HCT116 (cell line): ENCODE measurements around the gene CRY1. TPM values are rescaled to one million over a fixed set of nuclear protein-coding genes. Genes with fewer than 3 reads are reported as not detected.

Experiments
- ATAC-seq: fragments of 200-7000 bp; cut with Tn5 transposase; 2 replicates; pipeline ENCODE4 v1.9.1; 2020; ENCODE audit warnings: mild to moderate bottlenecking, moderate library complexity
- BruUV-seq: library from RNA; stranded (reverse); fragments of 400-500 nt; replicated peaks from 2 replicates; lab custom pipeline; 2021; lab: Mats Ljungman, UMichigan
- CTCF ChIA-PET: fragments of 300-600 bp; sonication (Branson Sonifier 250); formaldehyde crosslinking; loops from one replicate; lab custom pipeline; 2021; ENCODE audit warnings: antibody characterized with exemption; lab: Charles Lee
- POLR2A ChIA-PET: fragments of 300-600, 350-600 bp; sonication (Branson Sonifier 250); formaldehyde crosslinking; loops from one replicate; lab custom pipeline; 2021; ENCODE audit warnings: antibody characterized with exemption; lab: Charles Lee
- RAD21 ChIA-PET, 2 experiments: fragments of 300-600 bp; sonication (Branson Sonifier 250); formaldehyde crosslinking; loops; one replicate each; lab custom pipeline; 2023; ENCODE audit warnings: low total read pairs in 2 of 2; ENCODE audit not compliant: uncharacterized antibody in 2 of 2, unreplicated experiment in 2 of 2, low non-redundant PET in 1 of 2; lab: Charles Lee
- DNase-seq: peaks from one replicate; pipeline ENCODE4 v3.0.0-alpha.2; 2010; ENCODE audit warnings: low read depth, low spot score
- H2AFZ ChIP-seq: fragments of 200-600 bp; shearing (Covaris generic), sonication (generic); 2 replicates; pipeline ENCODE4 v1.6.1; 2017; ENCODE audit warnings: low read depth, mixed run types, mixed read lengths, antibody characterized with exemption, low read length; ENCODE audit not compliant: poor library complexity, severe bottlenecking
- H3K27ac ChIP-seq: 2 replicates; pipeline ENCODE4 v1.5.1; 2012; ENCODE audit warnings: low read depth, low read length
- H3K27me3 ChIP-seq: fragments of 200-600 bp; sonication (generic); 2 replicates; pipeline ENCODE4 v1.6.1; 2016; ENCODE audit warnings: mixed run types, low read length, mixed read lengths; ENCODE audit not compliant: insufficient read depth
- H3K36me3 ChIP-seq, 2 experiments: fragments of 200-500 bp in 1 of 2; fragments of 200-600 bp in 1 of 2; sonication (Bioruptor generic) in 1 of 2; sonication (generic) in 1 of 2; 2 replicates each; pipeline versions ENCODE4 v1.5.1 to v1.6.1; 2014 to 2016; ENCODE audit warnings: low read length in 2 of 2, inconsistent platforms in 1 of 2, mixed read lengths in 1 of 2, mixed run types in 1 of 2; ENCODE audit not compliant: insufficient read depth in 2 of 2, control insufficient read depth in 1 of 2
- H3K4me1 ChIP-seq, 2 experiments: fragments of 200-600 bp in 1 of 2; sonication (generic) in 1 of 2; 2 replicates each; pipeline versions ENCODE4 v1.5.1 to v1.6.1; 2012 to 2017; ENCODE audit warnings: low read length in 2 of 2, inconsistent platforms in 1 of 2, mild to moderate bottlenecking in 1 of 2, mixed read lengths in 1 of 2, mixed run types in 1 of 2, moderate library complexity in 1 of 2; ENCODE audit not compliant: insufficient read depth in 2 of 2, control insufficient read depth in 1 of 2
- H3K4me2 ChIP-seq: fragments of 200-600 bp; sonication (generic); 2 replicates; pipeline ENCODE4 v1.6.1; 2017; ENCODE audit warnings: mixed run types, low read length, mixed read lengths
- H3K4me3 ChIP-seq, 2 experiments: fragments of 200-600 bp in 1 of 2; sonication (generic) in 1 of 2; replicated peaks in 1 of 2; 2 replicates each; pipeline ENCODE4 v1.5.1; 2011 to 2016; ENCODE audit warnings: low read length in 2 of 2, control low read depth in 1 of 2, low read depth in 1 of 2, mild to moderate bottlenecking in 1 of 2, mixed read lengths in 1 of 2, mixed run types in 1 of 2
- H3K79me2 ChIP-seq: fragments of 200-600 bp; sonication (generic); 2 replicates; pipeline ENCODE4 v1.6.1; 2017; ENCODE audit warnings: mild to moderate bottlenecking, mixed run types, low read length, moderate library complexity, mixed read lengths; ENCODE audit not compliant: insufficient read depth
- H3K9ac ChIP-seq: fragments of 200-600 bp; sonication (generic); 2 replicates; pipeline ENCODE4 v1.6.1; 2016; ENCODE audit warnings: low read length, mixed read lengths
- H3K9me2 ChIP-seq: fragments of 200-600 bp; sonication (generic), shearing (Covaris generic); 2 replicates; pipeline ENCODE4 v1.6.1; 2017; ENCODE audit warnings: mixed run types, mild to moderate bottlenecking, moderate library complexity; ENCODE audit not compliant: insufficient read depth
- H3K9me3 ChIP-seq, 2 experiments: fragments of 200-500 bp in 1 of 2; fragments of 200-600 bp in 1 of 2; sonication (Bioruptor generic) in 1 of 2; sonication (generic) in 1 of 2; 2 replicates each; pipeline ENCODE4 v1.6.1; 2014 to 2017; ENCODE audit warnings: low read length in 2 of 2, mixed read lengths in 2 of 2, inconsistent platforms in 1 of 2, low read depth in 1 of 2, mild to moderate bottlenecking in 1 of 2, mixed run types in 1 of 2, moderate library complexity in 1 of 2; ENCODE audit not compliant: control insufficient read depth in 1 of 2, insufficient read depth in 1 of 2
- H4K20me1 ChIP-seq: fragments of 200-600 bp; sonication (generic), shearing (Covaris generic); 2 replicates; pipeline ENCODE4 v1.6.1; 2017; ENCODE audit warnings: mixed run types, mild to moderate bottlenecking, moderate library complexity; ENCODE audit not compliant: insufficient read depth
- CBX3 ChIP-seq: IDR thresholded peaks from 2 replicates; pipeline ENCODE4 v1.6.1; 2012; ENCODE audit warnings: low read depth
- EZH2 ChIP-seq: fragments of 200-600 bp; sonication (generic); IDR thresholded peaks from 2 replicates; pipeline ENCODE4 v1.6.1; 2017; ENCODE audit warnings: antibody characterized with exemption, mixed run types
- EZH2phosphoT487 ChIP-seq: fragments of 200-600 bp; IDR thresholded peaks from 2 replicates; pipeline ENCODE4 v1.6.1; 2018; ENCODE audit warnings: antibody characterized with exemption, borderline replicate concordance
- FOSL1 ChIP-seq: IDR thresholded peaks from 2 replicates; pipeline ENCODE4 v1.6.1; 2012; ENCODE audit warnings: low read depth
- JUND ChIP-seq: IDR thresholded peaks from 2 replicates; pipeline ENCODE4 v1.6.1; 2012
- POLR2A ChIP-seq: IDR thresholded peaks from 2 replicates; pipeline ENCODE4 v1.7.0; 2011; ENCODE audit warnings: borderline replicate concordance; ENCODE audit not compliant: insufficient read depth, insufficient read length; ENCODE audit errors: extremely low read depth
- POLR2AphosphoS5 ChIP-seq: IDR thresholded peaks from 2 replicates; pipeline ENCODE4 v1.6.1; 2011; ENCODE audit warnings: mild to moderate bottlenecking, low read depth, low read length, moderate library complexity
- SIN3A ChIP-seq: IDR thresholded peaks from 2 replicates; pipeline ENCODE4 v1.6.1; 2012; ENCODE audit warnings: low read depth
- SP1 ChIP-seq: IDR thresholded peaks from 2 replicates; pipeline ENCODE4 v1.6.1; 2012; ENCODE audit warnings: low read depth
- TCF7L2 ChIP-seq: IDR thresholded peaks from 2 replicates; pipeline ENCODE4 v1.7.0; 2011; ENCODE audit warnings: borderline replicate concordance, inconsistent platforms; ENCODE audit not compliant: insufficient read depth, insufficient read length; ENCODE audit errors: extremely low read depth
- YY1 ChIP-seq: IDR thresholded peaks from 2 replicates; pipeline ENCODE4 v1.6.1; 2011; ENCODE audit warnings: low read length, low read depth, moderate library complexity, mild to moderate bottlenecking; ENCODE audit not compliant: insufficient replicate concordance; ENCODE audit errors: extremely low read depth
- ZFX ChIP-seq: fragments of 450-650 bp; IDR thresholded peaks from 2 replicates; pipeline ENCODE4 v1.6.1; 2017
- intact Hi-C: fragments of 100-400 bp; cut with micrococcal nuclease; formaldehyde crosslinking; loops from 2 replicates; pipeline ENCODE4 v1.10.0; 2022
- total RNA-seq: library from RNA; stranded (reverse); gene quantifications from one replicate; pipeline ENCODE4 v1.2.1, GENCODE V29; 2021; ENCODE audit not compliant: unreplicated experiment
- TF ChIP-seq, protein P1 (sequence below), 3 experiments: fragments of 200-600 bp in 1 of 3; sonication (generic) in 1 of 3; IDR thresholded peaks in 2 of 3; conservative IDR thresholded peaks in 1 of 3; 2 replicates each; pipeline ENCODE4 v1.5.1; 2012 to 2017; ENCODE audit warnings: low read depth in 2 of 3, low read length in 2 of 3, antibody characterized with exemption in 1 of 3, borderline replicate concordance in 1 of 3, control low read depth in 1 of 3, mild to moderate bottlenecking in 1 of 3, mixed read lengths in 1 of 3, mixed run types in 1 of 3, moderate library complexity in 1 of 3; ENCODE audit not compliant: insufficient read depth in 1 of 3
- TF ChIP-seq, protein P2 (sequence below): IDR thresholded peaks from 2 replicates; pipeline ENCODE4 v1.6.1; 2012
- TF ChIP-seq, protein P3 (sequence below): IDR thresholded peaks from 2 replicates; pipeline ENCODE4 v1.6.1; 2011; ENCODE audit warnings: mild to moderate bottlenecking, low read length, moderate library complexity; ENCODE audit not compliant: insufficient replicate concordance; ENCODE audit errors: extremely low read depth

The CRY1 gene
- total RNA-seq, 1 experiment from 2014 or later = 16.3 TPM

DNA sequence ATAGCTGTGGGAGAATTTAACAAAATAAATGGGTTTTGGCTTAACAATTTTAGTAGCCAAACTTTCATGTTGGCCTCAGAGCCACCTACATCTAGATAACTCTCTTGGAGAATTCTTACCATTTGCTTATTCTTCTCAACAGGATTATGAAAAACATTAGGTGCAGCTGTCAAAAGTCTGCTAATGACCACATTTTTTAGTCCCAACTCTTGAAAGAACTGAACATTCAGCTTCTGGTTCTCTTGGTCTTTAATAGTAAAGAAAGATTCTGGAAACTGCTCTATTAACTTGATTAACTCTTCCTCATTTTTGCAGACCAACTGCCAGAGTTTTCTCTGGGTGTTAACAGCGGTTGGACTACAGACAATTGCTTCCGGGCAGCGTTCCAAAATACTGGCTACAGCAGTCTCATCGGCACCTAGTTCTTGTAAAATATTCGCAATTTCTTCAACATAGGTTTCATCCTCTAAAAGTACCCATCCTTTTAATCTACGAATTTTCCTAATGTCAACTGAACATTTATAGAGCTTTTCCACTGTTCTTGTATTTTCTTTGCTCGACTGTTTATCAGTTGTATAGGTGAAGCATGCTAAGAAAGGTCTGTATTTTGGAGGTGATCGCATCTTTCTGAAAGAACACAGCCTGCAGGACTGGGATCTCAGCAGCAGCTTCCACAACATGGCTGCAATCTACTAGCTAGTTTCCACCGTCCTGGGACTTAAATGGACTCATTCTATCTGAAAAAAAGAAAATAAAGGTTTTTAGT lies 115.1 kb downstream of the CRY1 start:
- no peaks in the 10 kb centered on the region for H3K36me3 ChIP-seq
- intact Hi-C loops = no loop called here
- no peaks in the 10 kb centered on the region for H3K79me2 ChIP-seq
- H4K20me1 ChIP-seq = no peaks in the 10 kb centered on the region
- CTCF ChIA-PET = no interaction called here
- H3K4me2 ChIP-seq = no peak overlapping the region
- TF ChIP-seq FOSL1 (no peak), CBX3 (no peak), TCF7L2 (no peak), YY1 (no peak), SIN3A (no peak), POLR2AphosphoS5 (no peak), SP1 (no peak)
- BruUV-seq = no TSS peak
- H3K27ac ChIP-seq = no peak overlapping the region
- H3K9ac ChIP-seq = no peak overlapping the region
- H3K4me3 ChIP-seq = no peak overlapping the region
- POLR2A ChIA-PET = no interaction called here
- ATAC-seq (no peak), DNase-seq (no peak)
- no peak overlapping the region for H2AFZ ChIP-seq
- H3K9me2 ChIP-seq = no peaks in the 10 kb centered on the region
- H3K9me3 ChIP-seq = no peaks in the 10 kb centered on the region
- RAD21 ChIA-PET = no interaction called here
- H3K27me3 ChIP-seq = no peaks in the 10 kb centered on the region
- peaks cover 3 to 5% of the 10 kb centered on the region in 2 experiments; a peak in 2 of 4 replicates for H3K4me1 ChIP-seq

DNA sequence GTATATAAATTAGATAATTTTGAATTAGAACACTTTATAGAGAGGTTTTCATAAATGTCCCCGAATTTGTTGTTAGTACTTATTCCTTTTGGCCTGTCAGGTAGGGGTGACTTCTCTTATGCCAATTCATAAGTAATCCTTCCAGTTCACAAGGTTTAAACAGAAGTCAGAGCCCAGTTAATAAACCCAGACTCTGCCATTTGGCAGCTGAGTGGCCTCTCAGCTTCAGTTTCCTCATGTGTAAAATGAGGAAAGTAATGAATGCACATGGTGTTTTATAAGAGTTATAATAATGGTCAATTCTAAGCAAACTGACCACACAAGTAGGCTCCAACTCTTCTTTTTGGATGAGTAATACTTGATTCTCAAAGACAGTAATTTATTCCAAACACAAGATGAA lies 116.7 kb downstream of the CRY1 start:
- TF ChIP-seq EZH2 (no peak), JUND (no peak), SIN3A (no peak), POLR2A (no peak), EZH2phosphoT487 (no peak), CBX3 (no peak), ZFX (no peak)
- TF ChIP-seq, protein P1, sequence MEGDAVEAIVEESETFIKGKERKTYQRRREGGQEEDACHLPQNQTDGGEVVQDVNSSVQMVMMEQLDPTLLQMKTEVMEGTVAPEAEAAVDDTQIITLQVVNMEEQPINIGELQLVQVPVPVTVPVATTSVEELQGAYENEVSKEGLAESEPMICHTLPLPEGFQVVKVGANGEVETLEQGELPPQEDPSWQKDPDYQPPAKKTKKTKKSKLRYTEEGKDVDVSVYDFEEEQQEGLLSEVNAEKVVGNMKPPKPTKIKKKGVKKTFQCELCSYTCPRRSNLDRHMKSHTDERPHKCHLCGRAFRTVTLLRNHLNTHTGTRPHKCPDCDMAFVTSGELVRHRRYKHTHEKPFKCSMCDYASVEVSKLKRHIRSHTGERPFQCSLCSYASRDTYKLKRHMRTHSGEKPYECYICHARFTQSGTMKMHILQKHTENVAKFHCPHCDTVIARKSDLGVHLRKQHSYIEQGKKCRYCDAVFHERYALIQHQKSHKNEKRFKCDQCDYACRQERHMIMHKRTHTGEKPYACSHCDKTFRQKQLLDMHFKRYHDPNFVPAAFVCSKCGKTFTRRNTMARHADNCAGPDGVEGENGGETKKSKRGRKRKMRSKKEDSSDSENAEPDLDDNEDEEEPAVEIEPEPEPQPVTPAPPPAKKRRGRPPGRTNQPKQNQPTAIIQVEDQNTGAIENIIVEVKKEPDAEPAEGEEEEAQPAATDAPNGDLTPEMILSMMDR (IDR thresholded peaks at IDR 0.05 in 2 of 3, conservative IDR thresholded peaks at IDR 0.05 in 1 of 3; ENCODE audit: borderline replicate concordance in 1 of 3, insufficient read depth in 1 of 3, low read depth in 2 of 3, low read length in 2 of 3) = no peak
- TF ChIP-seq, protein P2, sequence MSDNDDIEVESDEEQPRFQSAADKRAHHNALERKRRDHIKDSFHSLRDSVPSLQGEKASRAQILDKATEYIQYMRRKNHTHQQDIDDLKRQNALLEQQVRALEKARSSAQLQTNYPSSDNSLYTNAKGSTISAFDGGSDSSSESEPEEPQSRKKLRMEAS = no peak
- TF ChIP-seq, protein P3, sequence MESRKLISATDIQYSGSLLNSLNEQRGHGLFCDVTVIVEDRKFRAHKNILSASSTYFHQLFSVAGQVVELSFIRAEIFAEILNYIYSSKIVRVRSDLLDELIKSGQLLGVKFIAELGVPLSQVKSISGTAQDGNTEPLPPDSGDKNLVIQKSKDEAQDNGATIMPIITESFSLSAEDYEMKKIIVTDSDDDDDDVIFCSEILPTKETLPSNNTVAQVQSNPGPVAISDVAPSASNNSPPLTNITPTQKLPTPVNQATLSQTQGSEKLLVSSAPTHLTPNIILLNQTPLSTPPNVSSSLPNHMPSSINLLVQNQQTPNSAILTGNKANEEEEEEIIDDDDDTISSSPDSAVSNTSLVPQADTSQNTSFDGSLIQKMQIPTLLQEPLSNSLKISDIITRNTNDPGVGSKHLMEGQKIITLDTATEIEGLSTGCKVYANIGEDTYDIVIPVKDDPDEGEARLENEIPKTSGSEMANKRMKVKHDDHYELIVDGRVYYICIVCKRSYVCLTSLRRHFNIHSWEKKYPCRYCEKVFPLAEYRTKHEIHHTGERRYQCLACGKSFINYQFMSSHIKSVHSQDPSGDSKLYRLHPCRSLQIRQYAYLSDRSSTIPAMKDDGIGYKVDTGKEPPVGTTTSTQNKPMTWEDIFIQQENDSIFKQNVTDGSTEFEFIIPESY = no peak
- RAD21 ChIA-PET = no interaction called here

More for the DNA sequence above, 116.7 kb downstream of the CRY1 start:
- POLR2A ChIA-PET = interaction anchor here (0.7 kb wide), 1 partner anchor 9 kb away, joined by 5 read pairs; no protein-coding TSS in a partner anchor
- intact Hi-C loops = no loop called here
- CTCF ChIA-PET = interaction anchor here (0.7 kb wide), 1 partner anchor 21 kb away, joined by 3 read pairs; the partner anchor contains the start of gene TMEM263
- Histone ChIP-seq H3K79me2 (no peaks in the 10 kb centered on the region), H3K9me2 (no peaks in the 10 kb centered on the region), H3K36me3 (peaks cover 0 to 3% of the 10 kb centered on the region in 2 experiments; a peak in 2 of 4 replicates), H3K4me1 (peaks cover 3 to 5% of the 10 kb centered on the region in 2 experiments; a peak in 2 of 4 replicates), H3K27me3 (no peaks in the 10 kb centered on the region), H4K20me1 (no peaks in the 10 kb centered on the region), H3K4me2 (no peak overlapping the region), H3K9ac (no peak overlapping the region), H3K4me3 (no peak overlapping the region), H3K27ac (no peak overlapping the region), H3K9me3 (no peaks in the 10 kb centered on the region), H2AFZ (no peak overlapping the region)
- DNase-seq = no peak
- no TSS peak for BruUV-seq
- ATAC-seq = no peak
